Ovary (tissue), 9 donors: ENCODE measurements around the gene OR2AJ1. TPM values are rescaled to one million over a fixed set of nuclear protein-coding genes. Genes with fewer than 3 reads are reported as not detected.

Source experiments
- DNase-seq, 5 donors: peaks; one replicate each; pipeline ENCODE4 v3.0.0-alpha.2; 2019 to 2020
- H3K27ac ChIP-seq, 2 donors: fragments of 200-600 bp; one replicate each; pipeline versions ENCODE4 v1.5.1 to v1.8.0; 2019 to 2022
- H3K27me3 ChIP-seq: fragments of 200-600 bp; one replicate; pipeline ENCODE4 v1.8.0; 2022
- H3K36me3 ChIP-seq: fragments of 200-600 bp; sonication (generic); one replicate; pipeline ENCODE4 v1.5.1; 2019
- H3K4me1 ChIP-seq: one replicate; pipeline ENCODE4 v1.8.1; 2013; ENCODE audit warnings: mild to moderate bottlenecking, moderate library complexity; ENCODE audit not compliant: insufficient read depth
- H3K4me3 ChIP-seq: fragments of 200-600 bp; sonication (generic); one replicate; pipeline ENCODE4 v1.5.1; 2017
- H3K9me3 ChIP-seq, 2 donors: fragments of 200-600 bp in 1 of 2; sonication (generic) in 1 of 2; one replicate each; pipeline versions ENCODE4 v1.5.1 to v1.8.1; 2013 to 2019; ENCODE audit warnings: mild to moderate bottlenecking in 1 of 2, moderate library complexity in 1 of 2
- EP300 ChIP-seq: sonication (generic); formaldehyde crosslinking; IDR thresholded peaks from one replicate; pipeline ENCODE4 v1.6.1; 2017; ENCODE audit warnings: antibody characterized with exemption
- POLR2A ChIP-seq: fragments of 450-650 bp; IDR thresholded peaks from one replicate; pipeline ENCODE4 v1.6.1; 2017; ENCODE audit warnings: antibody characterized with exemption, mild to moderate bottlenecking, moderate library complexity
- WGBS, 3 donors: extraction: QIAGEN DNeasy Blood & Tissue Kit in 1 of 3; methylation state at CpG; one replicate each; pipeline versions ENCODE4 v1.1.5 to v1.1.7; 2013 to 2017; 5-methylcytosine and 5-hydroxymethylcytosine counted together
- intact Hi-C, 4 donors: fragments of 100-400 bp; cut with DNase I; formaldehyde crosslinking; loops; one replicate each; pipeline versions ENCODE4 v1.11.0 to v1.15.1; 2022 to 2023
- polyA plus RNA-seq, 2 donors: library from polyadenylated mRNA; stranded (reverse); fragments of 200-250 nt in 1 of 2; fragments of 350-450 nt in 1 of 2; fragmentation: Illumina TruSeq in 1 of 2; extraction: RNeasy Lipid Tissue Mini Kit (QIAGEN cat#74804) in 1 of 2; gene quantifications; one replicate each; pipeline ENCODE4 v1.2.3, GENCODE V29; 2013 to 2014
- total RNA-seq, 7 donors: library from RNA; depleted of rRNA in 2 of 7; stranded (reverse); fragments of >200 nt in 2 of 7; fragmentation: NEBNext Ultra II Directional in 3 of 7; extraction: Animal tissue kit (Norgen Biotek cat#: 25700) in 3 of 7; gene quantifications; one replicate each; pipeline versions ENCODE4 v1.1.0 to v1.2.4, GENCODE V29; 2016 to 2023
- TF ChIP-seq, protein P1 (sequence below), 3 donors: fragments of 450-650 bp in 2 of 3; fragments of 200-600 bp in 1 of 3; IDR thresholded peaks; one replicate each; pipeline versions ENCODE4 v1.5.1 to v1.8.0; 2016 to 2022; ENCODE audit warnings: antibody characterized with exemption in 3 of 3, mild to moderate bottlenecking in 1 of 3
- donor health status: DM: no; HTN: no; CAD: no; lungs with moderate emphysema.
- donor health status: DM: no; HTN: no; CAD: no.
- donor health status: Bipolar disorder and iron deficiency.
- donor health status: DM: yes; HTN: yes; CAD: no.
- donor health status: DM: no; HTN: no; CAD: no.
- donor health status: DM: yes; HTN: yes; CAD: no.

Gene OR2AJ1
- total and polyA plus RNA-seq, 9 donors = not detected

DNA sequence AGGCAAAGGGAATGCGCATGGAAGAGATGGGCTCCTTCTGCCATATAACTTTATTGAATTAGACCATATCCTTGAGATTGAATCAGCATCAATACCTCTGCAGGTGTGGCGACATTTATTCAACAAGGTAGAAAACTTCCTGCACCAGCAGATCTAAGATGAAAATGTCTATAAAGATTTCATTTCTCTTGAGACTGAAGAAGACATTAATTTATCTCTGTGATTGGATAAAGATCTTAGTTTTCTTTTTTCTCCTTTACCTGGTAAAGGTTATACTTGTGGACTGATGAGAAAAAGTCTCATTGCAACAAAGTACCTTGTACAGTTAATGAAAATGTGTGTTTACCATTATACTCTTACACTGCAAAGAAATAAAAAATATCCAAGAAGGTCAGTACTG is 4.7 kb upstream of the OR2AJ1 start, which contains the start of gene OR2T8:
OR2T8 (plus strand) TSS at position 301 of the 400 bp plus-strand sequence. CDS start 766 bp downstream, outside the sequence.
- H3K4me1 ChIP-seq = no peaks in the 10 kb centered on the region
- no peaks in the 10 kb centered on the region for H3K36me3 ChIP-seq
- TF ChIP-seq POLR2A = no peak
- TF ChIP-seq, protein P1, sequence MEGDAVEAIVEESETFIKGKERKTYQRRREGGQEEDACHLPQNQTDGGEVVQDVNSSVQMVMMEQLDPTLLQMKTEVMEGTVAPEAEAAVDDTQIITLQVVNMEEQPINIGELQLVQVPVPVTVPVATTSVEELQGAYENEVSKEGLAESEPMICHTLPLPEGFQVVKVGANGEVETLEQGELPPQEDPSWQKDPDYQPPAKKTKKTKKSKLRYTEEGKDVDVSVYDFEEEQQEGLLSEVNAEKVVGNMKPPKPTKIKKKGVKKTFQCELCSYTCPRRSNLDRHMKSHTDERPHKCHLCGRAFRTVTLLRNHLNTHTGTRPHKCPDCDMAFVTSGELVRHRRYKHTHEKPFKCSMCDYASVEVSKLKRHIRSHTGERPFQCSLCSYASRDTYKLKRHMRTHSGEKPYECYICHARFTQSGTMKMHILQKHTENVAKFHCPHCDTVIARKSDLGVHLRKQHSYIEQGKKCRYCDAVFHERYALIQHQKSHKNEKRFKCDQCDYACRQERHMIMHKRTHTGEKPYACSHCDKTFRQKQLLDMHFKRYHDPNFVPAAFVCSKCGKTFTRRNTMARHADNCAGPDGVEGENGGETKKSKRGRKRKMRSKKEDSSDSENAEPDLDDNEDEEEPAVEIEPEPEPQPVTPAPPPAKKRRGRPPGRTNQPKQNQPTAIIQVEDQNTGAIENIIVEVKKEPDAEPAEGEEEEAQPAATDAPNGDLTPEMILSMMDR (IDR thresholded peaks at IDR 0.05) = no peak
- intact Hi-C loops = no loop called here
- no peaks in the 10 kb centered on the region for H3K27me3 ChIP-seq
- no peak for DNase-seq
- no peak within 1 kb of the TSS for H3K4me3 ChIP-seq
- H3K9me3 ChIP-seq = no peaks in the 10 kb centered on the region
- H3K27ac ChIP-seq = no peak within 1 kb of the TSS
- WGBS, 3 donors = 62 to 89% (median 67%) methylated on average over 2 of the region's 2 CpGs

DNA sequence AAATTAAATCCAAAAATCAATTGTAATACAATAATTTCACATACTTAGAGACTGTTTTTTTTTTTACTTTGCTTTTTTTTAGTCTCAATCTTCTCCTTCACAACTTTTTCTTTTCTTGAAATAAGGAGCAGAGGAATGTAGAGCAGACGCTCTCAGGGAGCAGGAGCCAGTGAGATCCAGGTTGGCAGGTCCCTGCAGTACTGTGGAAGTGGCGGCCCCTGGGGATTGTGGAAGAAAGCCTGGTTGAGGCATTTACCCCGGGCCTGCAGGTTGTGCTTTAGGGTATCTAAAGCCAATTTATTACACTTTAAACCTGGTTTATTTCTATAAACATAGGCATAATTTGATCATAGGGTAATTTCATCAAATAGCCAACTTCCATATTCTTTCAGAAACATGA is 748 bp upstream of the OR2AJ1 start:
- 51 to 62% (median 54%) methylated on average over 3 of the region's 3 CpGs for WGBS, 3 donors
- Histone ChIP-seq H3K27me3 (no peaks in the 10 kb centered on the region), H3K4me3 (no peak overlapping the region), H3K4me1 (no peaks in the 10 kb centered on the region), H3K36me3 (no peaks in the 10 kb centered on the region), H3K9me3 (no peaks in the 10 kb centered on the region), H3K27ac (no peak overlapping the region)
- no peak for DNase-seq
- TF ChIP-seq POLR2A (no peak), EP300 (no peak)
- TF ChIP-seq, protein P1 (IDR thresholded peaks at IDR 0.05) = no peak
- intact Hi-C loops = no loop called here

DNA sequence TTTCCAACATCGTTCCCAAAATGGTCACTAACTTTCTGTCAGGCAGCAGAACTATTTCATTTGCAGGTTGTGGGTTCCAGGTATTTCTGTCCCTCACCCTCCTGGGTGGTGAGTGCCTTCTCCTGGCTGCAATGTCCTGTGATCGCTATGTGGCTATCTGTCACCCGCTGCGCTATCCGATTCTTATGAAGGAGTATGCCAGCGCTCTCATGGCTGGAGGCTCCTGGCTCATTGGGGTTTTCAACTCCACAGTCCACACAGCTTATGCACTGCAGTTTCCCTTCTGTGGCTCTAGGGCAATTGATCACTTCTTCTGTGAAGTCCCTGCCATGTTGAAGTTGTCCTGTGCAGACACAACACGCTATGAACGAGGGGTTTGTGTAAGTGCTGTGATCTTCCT is 9.3 kb downstream of the OR2AJ1 start:
- peaks cover 0 to 3% of the 10 kb centered on the region in 2 donors for H3K9me3 ChIP-seq
- no peak overlapping the region for H3K27ac ChIP-seq
- TF ChIP-seq, protein P1 (IDR thresholded peaks at IDR 0.05) = no peak
- TF ChIP-seq EP300 (no peak), POLR2A (no peak)
- H3K36me3 ChIP-seq = no peaks in the 10 kb centered on the region
- no peak for DNase-seq
- no peak overlapping the region for H3K4me3 ChIP-seq
- H3K4me1 ChIP-seq = no peaks in the 10 kb centered on the region
- intact Hi-C loops = no loop called here
- WGBS, 3 donors = 89 to 94% (median 91%) methylated on average over 8 of the region's 8 CpGs
- no peaks in the 10 kb centered on the region for H3K27me3 ChIP-seq

DNA sequence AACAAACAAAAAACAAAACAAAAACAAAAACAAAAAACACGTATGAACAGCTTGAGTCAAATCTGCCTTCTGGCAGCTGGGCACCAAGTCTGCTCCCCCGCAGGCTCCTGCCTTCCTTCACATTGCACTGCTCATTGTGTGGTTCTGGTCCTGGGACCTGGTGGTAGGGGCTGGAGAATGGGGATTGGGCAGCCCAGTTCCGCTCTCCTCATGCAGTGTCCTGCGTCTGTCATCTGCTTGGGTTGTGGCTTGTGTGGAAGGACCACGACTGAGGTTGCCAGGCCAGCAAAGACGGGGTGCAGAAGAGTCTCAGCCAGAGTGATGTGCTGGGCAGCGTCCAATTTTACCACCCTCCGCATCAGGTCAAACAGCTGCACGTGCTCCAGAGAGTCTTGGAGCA is 11.1 kb downstream of the OR2AJ1 start:
- Histone ChIP-seq H3K27ac (no peak overlapping the region), H3K4me1 (no peaks in the 10 kb centered on the region), H3K4me3 (no peak overlapping the region), H3K36me3 (no peaks in the 10 kb centered on the region), H3K9me3 (peaks cover 0 to 3% of the 10 kb centered on the region in 2 donors), H3K27me3 (no peaks in the 10 kb centered on the region)
- DNase-seq = no peak
- TF ChIP-seq POLR2A = no peak
- TF ChIP-seq EP300 = no peak
- TF ChIP-seq, protein P1 (IDR thresholded peaks at IDR 0.05) = no peak
- intact Hi-C loops = no loop called here
- WGBS, 3 donors = 87 to 97% (median 91%) methylated on average over 9 of the region's 9 CpGs
